PC-9 (cell line): Measurements from ENCODE around the gene FGF14. TPM values are rescaled to one million over a fixed set of nuclear protein-coding genes. Genes with fewer than 3 reads are reported as not detected.

Experiments
- BruUV-seq: library from RNA; stranded (reverse); fragments of 400-500 nt; replicated peaks from 2 replicates; lab custom pipeline; 2021; lab: Mats Ljungman, UMichigan
- CTCF ChIA-PET: fragments of 300-600 bp; sonication (Branson Sonifier 250); formaldehyde crosslinking; loops from one replicate; lab custom pipeline; 2022; ENCODE audit warnings: antibody characterized with exemption; lab: Charles Lee
- POLR2A ChIA-PET: fragments of 300-600 bp; sonication (Branson Sonifier 250); formaldehyde crosslinking; loops from one replicate; lab custom pipeline; 2022; ENCODE audit warnings: antibody characterized with exemption; ENCODE audit not compliant: unreplicated experiment; lab: Charles Lee
- DNase-seq, 2 experiments: peaks; one replicate each; pipeline versions ENCODE4 v3.0.0 to v3.0.0-alpha.2; 2015 to 2022; ENCODE audit warnings: mixed read lengths in 1 of 2
- H2AFZ ChIP-seq: fragments of 200-600 bp; sonication (generic); 2 replicates; pipeline ENCODE4 v1.8.1; 2017; ENCODE audit warnings: antibody characterized with exemption
- H3F3A ChIP-seq: fragments of 200-600 bp; sonication (generic); 2 replicates; pipeline ENCODE4 v1.8.1; 2017; ENCODE audit warnings: antibody characterized with exemption, mild to moderate bottlenecking, low read depth; ENCODE audit not compliant: insufficient read depth
- H3K27ac ChIP-seq: fragments of 200-600 bp; sonication (generic); 2 replicates; pipeline ENCODE4 v1.6.1; 2016; ENCODE audit warnings: mixed run types
- H3K27me3 ChIP-seq: fragments of 200-600 bp; sonication (generic); 2 replicates; pipeline ENCODE4 v1.6.1; 2016; ENCODE audit warnings: low read depth, mixed run types; ENCODE audit not compliant: insufficient read depth
- H3K36me3 ChIP-seq: fragments of 200-600 bp; sonication (generic); 2 replicates; pipeline ENCODE4 v1.6.1; 2016; ENCODE audit warnings: low read depth, mixed run types
- H3K4me1 ChIP-seq: fragments of 200-600 bp; sonication (generic); replicated peaks from 2 replicates; pipeline ENCODE4 v1.6.1; 2016; ENCODE audit warnings: mixed run types; ENCODE audit not compliant: insufficient read depth
- H3K4me2 ChIP-seq: fragments of 200-600 bp; sonication (generic); 2 replicates; pipeline ENCODE4 v1.6.1; 2017; ENCODE audit warnings: mixed run types
- H3K4me3 ChIP-seq: fragments of 200-600 bp; sonication (generic); 2 replicates; pipeline ENCODE4 v1.6.1; 2016; ENCODE audit warnings: mixed run types
- H3K79me2 ChIP-seq: fragments of 200-600 bp; sonication (generic); 2 replicates; pipeline ENCODE4 v1.6.1; 2017; ENCODE audit warnings: low read depth, mixed run types
- H3K9me2 ChIP-seq: fragments of 200-600 bp; sonication (generic); 2 replicates; pipeline ENCODE4 v1.8.1; 2017; ENCODE audit warnings: mild to moderate bottlenecking; ENCODE audit not compliant: insufficient read depth
- H3K9me3 ChIP-seq: fragments of 200-600 bp; sonication (generic); 2 replicates; pipeline ENCODE4 v1.8.1; 2016; ENCODE audit warnings: low read depth; ENCODE audit not compliant: insufficient read depth
- H4K20me1 ChIP-seq: fragments of 200-600 bp; sonication (generic); 2 replicates; pipeline ENCODE4 v1.8.1; 2017; ENCODE audit not compliant: insufficient read depth
- EZH2 ChIP-seq: fragments of 200-600 bp; sonication (generic); IDR thresholded peaks from 2 replicates; pipeline ENCODE4 v1.8.0; 2017; ENCODE audit warnings: antibody characterized with exemption, low read depth
- intact Hi-C: fragments of 100-400 bp; cut with micrococcal nuclease; formaldehyde crosslinking; loops from one replicate; pipeline ENCODE4 v1.10.0; 2022; ENCODE audit not compliant: unreplicated experiment
- total RNA-seq: library from RNA; stranded (reverse); gene quantifications from 2 replicates; pipeline ENCODE4 v1.2.3, GENCODE V29; 2021
- TF ChIP-seq, protein P1 (sequence below): fragments of 200-600 bp; sonication (generic); conservative IDR thresholded peaks from 2 replicates; pipeline ENCODE4 v1.6.1; 2017; ENCODE audit warnings: mixed run types, antibody characterized with exemption, mild to moderate bottlenecking, moderate library complexity

Gene FGF14
- total RNA-seq, 1 experiment from 2014 or later = not detected

DNA sequence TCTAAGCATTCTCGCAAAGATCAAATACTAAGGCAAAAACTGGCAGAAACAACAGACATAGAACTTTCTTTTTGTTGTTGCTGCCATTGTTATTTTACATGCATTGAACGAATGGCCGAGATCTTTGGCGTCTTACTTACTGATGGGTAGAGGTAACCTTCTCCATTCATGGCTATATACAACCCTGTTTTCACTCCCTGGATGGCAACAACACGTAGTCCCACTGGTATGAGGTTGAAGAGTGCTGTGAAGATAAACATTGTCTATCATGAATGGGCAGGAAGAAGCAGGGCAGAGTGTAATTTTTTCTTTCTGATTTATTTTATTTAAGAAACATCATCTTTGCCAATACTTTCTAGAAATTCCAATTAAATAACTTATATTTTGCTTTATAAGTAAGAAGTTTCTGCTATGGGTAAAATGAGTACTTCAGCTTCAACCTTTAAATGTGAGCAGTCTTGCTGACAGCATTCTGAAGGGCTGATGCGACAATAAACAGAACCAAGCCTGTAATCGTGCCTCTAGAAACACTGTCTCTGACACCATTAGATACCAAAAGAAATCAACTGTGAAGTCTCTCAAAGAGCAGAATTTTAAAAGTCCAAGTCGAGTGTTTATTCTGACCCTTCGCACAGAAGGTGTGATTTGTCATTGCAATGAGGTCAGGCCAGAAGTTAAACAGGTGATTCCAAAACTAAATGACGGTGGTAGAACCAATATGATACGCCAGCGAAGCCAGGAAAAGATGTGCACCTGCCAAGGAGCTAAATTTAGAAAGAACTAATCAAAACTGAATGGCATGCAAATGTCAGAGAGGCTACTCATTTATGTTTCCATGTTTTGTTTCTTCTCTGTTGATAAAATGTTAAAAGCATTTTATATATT, 533.0 kb downstream of the FGF14 start:
- DNase-seq = no peak
- Histone ChIP-seq H3K4me1 (no peaks in the 10 kb centered on the region), H4K20me1 (no peaks in the 10 kb centered on the region), H3F3A (no peaks in the 10 kb centered on the region), H2AFZ (no peak overlapping the region), H3K36me3 (no peaks in the 10 kb centered on the region), H3K4me3 (no peak overlapping the region), H3K4me2 (no peak overlapping the region), H3K79me2 (no peaks in the 10 kb centered on the region), H3K27me3 (peaks cover 42% of the 10 kb centered on the region), H3K9me3 (no peaks in the 10 kb centered on the region), H3K27ac (no peak overlapping the region), H3K9me2 (no peaks in the 10 kb centered on the region)
- CTCF ChIA-PET = no interaction called here
- intact Hi-C loops = no loop called here
- no TSS peak for BruUV-seq
- TF ChIP-seq EZH2 = no peak
- TF ChIP-seq, protein P1, sequence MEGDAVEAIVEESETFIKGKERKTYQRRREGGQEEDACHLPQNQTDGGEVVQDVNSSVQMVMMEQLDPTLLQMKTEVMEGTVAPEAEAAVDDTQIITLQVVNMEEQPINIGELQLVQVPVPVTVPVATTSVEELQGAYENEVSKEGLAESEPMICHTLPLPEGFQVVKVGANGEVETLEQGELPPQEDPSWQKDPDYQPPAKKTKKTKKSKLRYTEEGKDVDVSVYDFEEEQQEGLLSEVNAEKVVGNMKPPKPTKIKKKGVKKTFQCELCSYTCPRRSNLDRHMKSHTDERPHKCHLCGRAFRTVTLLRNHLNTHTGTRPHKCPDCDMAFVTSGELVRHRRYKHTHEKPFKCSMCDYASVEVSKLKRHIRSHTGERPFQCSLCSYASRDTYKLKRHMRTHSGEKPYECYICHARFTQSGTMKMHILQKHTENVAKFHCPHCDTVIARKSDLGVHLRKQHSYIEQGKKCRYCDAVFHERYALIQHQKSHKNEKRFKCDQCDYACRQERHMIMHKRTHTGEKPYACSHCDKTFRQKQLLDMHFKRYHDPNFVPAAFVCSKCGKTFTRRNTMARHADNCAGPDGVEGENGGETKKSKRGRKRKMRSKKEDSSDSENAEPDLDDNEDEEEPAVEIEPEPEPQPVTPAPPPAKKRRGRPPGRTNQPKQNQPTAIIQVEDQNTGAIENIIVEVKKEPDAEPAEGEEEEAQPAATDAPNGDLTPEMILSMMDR = no peak
- POLR2A ChIA-PET = no interaction called here

DNA sequence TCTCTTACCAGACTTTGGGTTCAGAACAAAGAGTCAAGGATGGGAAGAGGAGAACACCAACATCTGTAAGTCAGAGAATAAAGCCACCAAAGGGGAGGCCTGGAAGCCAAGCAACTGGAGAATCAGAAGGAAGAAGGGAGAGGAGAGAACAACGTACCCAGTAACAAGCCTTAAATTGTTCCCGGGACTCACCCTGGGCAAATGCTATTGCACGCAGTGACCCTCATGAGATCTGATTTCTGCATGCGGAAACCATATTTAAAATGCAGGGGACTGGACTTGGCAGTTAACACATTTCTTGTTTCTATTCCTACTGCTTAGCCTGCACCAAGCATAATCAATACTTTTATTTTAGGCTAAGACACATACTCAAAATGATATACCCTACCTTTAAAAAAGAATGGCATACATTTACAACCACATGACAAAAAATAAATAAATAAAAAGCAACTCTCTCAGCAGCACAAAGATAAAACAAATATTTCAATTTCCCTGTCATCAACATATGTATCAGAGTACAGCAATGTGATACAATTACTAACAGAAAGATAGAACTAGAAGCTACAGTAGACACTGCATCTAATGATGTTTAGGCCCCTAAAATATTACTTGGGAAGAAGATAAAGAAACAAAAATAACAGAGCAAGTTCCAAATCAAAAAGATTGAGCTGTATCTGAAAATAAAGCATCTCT, 534.8 kb downstream of the FGF14 start:
- DNase-seq = no peak
- ChIA-PET POLR2A (interaction anchor here (0.6 kb wide), 1 partner anchor 721 kb away, joined by 3 read pairs; no protein-coding TSS in a partner anchor), CTCF (no interaction called here)
- TF ChIP-seq, protein P1 = no peak
- TF ChIP-seq EZH2 = no peak
- Histone ChIP-seq H3K27ac (no peak overlapping the region), H2AFZ (no peak overlapping the region), H3K4me2 (no peak overlapping the region), H3K27me3 (peaks cover 25% of the 10 kb centered on the region), H3K9me2 (no peaks in the 10 kb centered on the region), H3K9me3 (no peaks in the 10 kb centered on the region), H4K20me1 (no peaks in the 10 kb centered on the region), H3K79me2 (no peaks in the 10 kb centered on the region), H3F3A (no peaks in the 10 kb centered on the region), H3K36me3 (no peaks in the 10 kb centered on the region), H3K4me1 (no peaks in the 10 kb centered on the region), H3K4me3 (no peak overlapping the region)
- BruUV-seq = no TSS peak
- intact Hi-C loops = no loop called here

DNA sequence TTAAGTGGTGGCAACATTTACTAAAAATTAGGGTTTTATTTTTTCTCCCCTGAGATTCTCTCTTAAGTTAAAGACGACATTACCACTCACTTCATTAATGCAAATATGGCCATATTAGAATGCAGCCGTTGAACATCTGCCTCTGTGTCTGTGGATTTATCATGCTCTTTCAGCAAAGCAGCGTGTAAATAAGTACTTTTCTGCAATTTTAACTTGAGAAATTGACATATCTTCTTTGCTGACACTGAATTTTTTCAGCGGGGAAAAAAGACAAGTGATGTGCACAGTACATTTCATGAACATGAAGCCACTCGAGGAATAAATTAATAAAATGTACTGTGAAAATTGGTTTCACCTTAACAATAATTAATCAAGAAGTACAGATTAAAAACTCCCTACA, 543.0 kb downstream of the FGF14 start:
- no peak for DNase-seq
- Histone ChIP-seq H3K9me2 (no peaks in the 10 kb centered on the region), H3K79me2 (no peaks in the 10 kb centered on the region), H4K20me1 (no peaks in the 10 kb centered on the region; the same call in 1 of the 2 replicates), H3K9me3 (no peaks in the 10 kb centered on the region), H3K27me3 (no peaks in the 10 kb centered on the region; the same call in 1 of the 2 replicates), H3K4me2 (no peak overlapping the region), H3F3A (no peaks in the 10 kb centered on the region), H2AFZ (no peak overlapping the region), H3K4me1 (no peaks in the 10 kb centered on the region), H3K27ac (no peak overlapping the region), H3K36me3 (no peaks in the 10 kb centered on the region), H3K4me3 (no peak overlapping the region)
- TF ChIP-seq EZH2 = no peak
- TF ChIP-seq, protein P1 = no peak
- BruUV-seq = no TSS peak
- CTCF ChIA-PET = no interaction called here
- intact Hi-C loops = no loop called here
- POLR2A ChIA-PET = no interaction called here
